ENCODE measurements around the gene EHD2.

- no peak for TF ChIP-seq REST (IDR thresholded peaks at IDR 0.05; ENCODE audit: borderline replicate concordance)
- no peak for TF ChIP-seq CTCF (IDR thresholded peaks at IDR 0.05; ENCODE audit: poor library complexity, severe bottlenecking)
- TF ChIP-seq POLR2AphosphoS5 (IDR thresholded peaks at IDR 0.05): no peak
- no peak for TF ChIP-seq EP300 (conservative IDR thresholded peaks at IDR 0.05; ENCODE audit: poor library complexity, severe bottlenecking)
- no peak for TF ChIP-seq EZH2 (IDR thresholded peaks at IDR 0.05; ENCODE audit: borderline replicate concordance, insufficient read depth, low read length, poor library complexity, severe bottlenecking)
- no peak for TF ChIP-seq RAD21 (conservative IDR thresholded peaks at IDR 0.05)
These were observed 27.8 kb downstream of the EHD2 start for GRCh38 chr19:47740866-47741519.

All from neural cell (in vitro differentiated cells).